ENCODE results near the gene PTPRS. TPM values are rescaled to one million over a fixed set of nuclear protein-coding genes. Genes with fewer than 3 reads are reported as not detected.
"Not testable (repeated sequence)": the region's sequence is repeated elsewhere in the genome, so short reads cannot be mapped to it uniquely, and the experiment has no call there.

Gene PTPRS
- total RNA-seq, 1 experiment from 2014 or later: 63.0 TPM

GRCh38 chr19:5333581-5334365 is 6.8 kb downstream of the PTPRS start:
- no peak for DNase-seq (ENCODE audit: low read depth)

- DNase-seq (ENCODE audit: low read depth): no peak
Measured at GRCh38 chr19:5332501-5332900, 8.1 kb downstream of the PTPRS start.

- no peak for DNase-seq (ENCODE audit: low read depth)
Measured at GRCh38 chr19:5331790-5332189, 8.8 kb downstream of the PTPRS start.

GRCh38 chr19:5330307-5330720 is 10.3 kb downstream of the PTPRS start:
- no peak for DNase-seq (ENCODE audit: low read depth)

GRCh38 chr19:5329141-5329540 is 11.5 kb downstream of the PTPRS start:
- no peak for DNase-seq (ENCODE audit: low read depth)

- DNase-seq (ENCODE audit: low read depth): not testable (repeated sequence)
Measured at GRCh38 chr19:5328407-5328806, 12.2 kb downstream of the PTPRS start.

- no peak for DNase-seq (ENCODE audit: low read depth)
Measured at GRCh38 chr19:5326986-5327623, 13.5 kb downstream of the PTPRS start.

- DNase-seq (ENCODE audit: low read depth): no peak
Measured at GRCh38 chr19:5326545-5326944, 14.1 kb downstream of the PTPRS start.

GRCh38 chr19:5324947-5325346 is 15.7 kb downstream of the PTPRS start:
- DNase-seq (ENCODE audit: low read depth): no peak

- no peak for DNase-seq (ENCODE audit: low read depth)
Measured at GRCh38 chr19:5323475-5323811, 17.2 kb downstream of the PTPRS start.

- DNase-seq (ENCODE audit: low read depth): no peak
Measured at GRCh38 chr19:5321851-5322681, 18.5 kb downstream of the PTPRS start.

- DNase-seq (ENCODE audit: low read depth): no peak
Measured at GRCh38 chr19:5321066-5321642, 19.5 kb downstream of the PTPRS start.

- DNase-seq (ENCODE audit: low read depth): no peak
Measured at GRCh38 chr19:5319516-5319915, 21.1 kb downstream of the PTPRS start.

- DNase-seq (ENCODE audit: low read depth): no peak
Measured at GRCh38 chr19:5318306-5318705, 22.3 kb downstream of the PTPRS start.

GRCh38 chr19:5317321-5317720 is 23.3 kb downstream of the PTPRS start:
- DNase-seq (ENCODE audit: low read depth): no peak

GRCh38 chr19:5316138-5316537 is 24.5 kb downstream of the PTPRS start:
- no peak for DNase-seq (ENCODE audit: low read depth)

GRCh38 chr19:5314907-5315298 is 25.7 kb downstream of the PTPRS start:
- no peak for DNase-seq (ENCODE audit: low read depth)

- peak; percentile 48 for DNase-seq (ENCODE audit: low read depth)
Measured at GRCh38 chr19:5314012-5314906, 26.4 kb downstream of the PTPRS start.

- DNase-seq (ENCODE audit: low read depth): no peak
Measured at GRCh38 chr19:5313307-5313706, 27.3 kb downstream of the PTPRS start.

- no peak for DNase-seq (ENCODE audit: low read depth)
Measured at GRCh38 chr19:5312058-5312457, 28.6 kb downstream of the PTPRS start.
